ENCODE results near the gene SPTLC3. TPM values are rescaled to one million over a fixed set of nuclear protein-coding genes. Genes with fewer than 3 reads are reported as not detected.

Gene SPTLC3
- total and polyA plus RNA-seq, 2 experiments from 2014 or later, result 0.52 to 0.66 TPM

- peaks cover 3% of the 10 kb centered on the region for H3K27me3 Mint-ChIP-seq (ENCODE audit: insufficient read depth, low read depth, poor library complexity)
- no peaks in the 10 kb centered on the region for H3K36me3 Mint-ChIP-seq (ENCODE audit: low read depth)
- DNase-seq (ENCODE audit: low spot score), result no peak
These were observed 33.7 kb downstream of the SPTLC3 start for GRCh38 chr20:13042458-13042794.

More at GRCh38 chr20:13042458-13042794, 33.7 kb downstream of the SPTLC3 start:
- Histone ChIP-seq H3F3A (replicated peaks; ENCODE audit: low read depth) (no peaks in the 10 kb centered on the region), H4K20me1 (replicated peaks; ENCODE audit: insufficient read depth) (no peaks in the 10 kb centered on the region), H3K4me3 (no peak overlapping the region), H3K36me3 (ENCODE audit: insufficient read depth) (no peaks in the 10 kb centered on the region), H3K27ac (ENCODE audit: low read depth) (no peak overlapping the region), H2AFZ (no peak overlapping the region), H3K9me2 (ENCODE audit: insufficient read depth) (peaks cover 7% of the 10 kb centered on the region; the same call in 1 of the 2 replicates), H3K4me1 (ENCODE audit: insufficient read depth) (no peaks in the 10 kb centered on the region), H3K4me2 (no peak overlapping the region), H3K27me3 (ENCODE audit: insufficient read depth) (no peaks in the 10 kb centered on the region), H3K79me2 (replicated peaks; ENCODE audit: insufficient read depth) (no peaks in the 10 kb centered on the region)
- Mint-ChIP-seq H3K4me1 (peaks cover 4% of the 10 kb centered on the region; the same call in 2 of the 3 replicates), H3K4me3 (no peak overlapping the region), H3K27ac (no peak overlapping the region), H3K9me3 (no peaks in the 10 kb centered on the region)
- no peak for TF ChIP-seq POLR2AphosphoS5 (IDR thresholded peaks at IDR 0.05; ENCODE audit: low read depth)
- no peak for TF ChIP-seq ZNF331 (CRISPR knock-in tag; IDR thresholded peaks at IDR 0.05; ENCODE audit: low read depth)
- TF ChIP-seq CTCF (conservative IDR thresholded peaks at IDR 0.05; ENCODE audit: low read depth in 2 of 2), result no peak
- TF ChIP-seq, protein P1, sequence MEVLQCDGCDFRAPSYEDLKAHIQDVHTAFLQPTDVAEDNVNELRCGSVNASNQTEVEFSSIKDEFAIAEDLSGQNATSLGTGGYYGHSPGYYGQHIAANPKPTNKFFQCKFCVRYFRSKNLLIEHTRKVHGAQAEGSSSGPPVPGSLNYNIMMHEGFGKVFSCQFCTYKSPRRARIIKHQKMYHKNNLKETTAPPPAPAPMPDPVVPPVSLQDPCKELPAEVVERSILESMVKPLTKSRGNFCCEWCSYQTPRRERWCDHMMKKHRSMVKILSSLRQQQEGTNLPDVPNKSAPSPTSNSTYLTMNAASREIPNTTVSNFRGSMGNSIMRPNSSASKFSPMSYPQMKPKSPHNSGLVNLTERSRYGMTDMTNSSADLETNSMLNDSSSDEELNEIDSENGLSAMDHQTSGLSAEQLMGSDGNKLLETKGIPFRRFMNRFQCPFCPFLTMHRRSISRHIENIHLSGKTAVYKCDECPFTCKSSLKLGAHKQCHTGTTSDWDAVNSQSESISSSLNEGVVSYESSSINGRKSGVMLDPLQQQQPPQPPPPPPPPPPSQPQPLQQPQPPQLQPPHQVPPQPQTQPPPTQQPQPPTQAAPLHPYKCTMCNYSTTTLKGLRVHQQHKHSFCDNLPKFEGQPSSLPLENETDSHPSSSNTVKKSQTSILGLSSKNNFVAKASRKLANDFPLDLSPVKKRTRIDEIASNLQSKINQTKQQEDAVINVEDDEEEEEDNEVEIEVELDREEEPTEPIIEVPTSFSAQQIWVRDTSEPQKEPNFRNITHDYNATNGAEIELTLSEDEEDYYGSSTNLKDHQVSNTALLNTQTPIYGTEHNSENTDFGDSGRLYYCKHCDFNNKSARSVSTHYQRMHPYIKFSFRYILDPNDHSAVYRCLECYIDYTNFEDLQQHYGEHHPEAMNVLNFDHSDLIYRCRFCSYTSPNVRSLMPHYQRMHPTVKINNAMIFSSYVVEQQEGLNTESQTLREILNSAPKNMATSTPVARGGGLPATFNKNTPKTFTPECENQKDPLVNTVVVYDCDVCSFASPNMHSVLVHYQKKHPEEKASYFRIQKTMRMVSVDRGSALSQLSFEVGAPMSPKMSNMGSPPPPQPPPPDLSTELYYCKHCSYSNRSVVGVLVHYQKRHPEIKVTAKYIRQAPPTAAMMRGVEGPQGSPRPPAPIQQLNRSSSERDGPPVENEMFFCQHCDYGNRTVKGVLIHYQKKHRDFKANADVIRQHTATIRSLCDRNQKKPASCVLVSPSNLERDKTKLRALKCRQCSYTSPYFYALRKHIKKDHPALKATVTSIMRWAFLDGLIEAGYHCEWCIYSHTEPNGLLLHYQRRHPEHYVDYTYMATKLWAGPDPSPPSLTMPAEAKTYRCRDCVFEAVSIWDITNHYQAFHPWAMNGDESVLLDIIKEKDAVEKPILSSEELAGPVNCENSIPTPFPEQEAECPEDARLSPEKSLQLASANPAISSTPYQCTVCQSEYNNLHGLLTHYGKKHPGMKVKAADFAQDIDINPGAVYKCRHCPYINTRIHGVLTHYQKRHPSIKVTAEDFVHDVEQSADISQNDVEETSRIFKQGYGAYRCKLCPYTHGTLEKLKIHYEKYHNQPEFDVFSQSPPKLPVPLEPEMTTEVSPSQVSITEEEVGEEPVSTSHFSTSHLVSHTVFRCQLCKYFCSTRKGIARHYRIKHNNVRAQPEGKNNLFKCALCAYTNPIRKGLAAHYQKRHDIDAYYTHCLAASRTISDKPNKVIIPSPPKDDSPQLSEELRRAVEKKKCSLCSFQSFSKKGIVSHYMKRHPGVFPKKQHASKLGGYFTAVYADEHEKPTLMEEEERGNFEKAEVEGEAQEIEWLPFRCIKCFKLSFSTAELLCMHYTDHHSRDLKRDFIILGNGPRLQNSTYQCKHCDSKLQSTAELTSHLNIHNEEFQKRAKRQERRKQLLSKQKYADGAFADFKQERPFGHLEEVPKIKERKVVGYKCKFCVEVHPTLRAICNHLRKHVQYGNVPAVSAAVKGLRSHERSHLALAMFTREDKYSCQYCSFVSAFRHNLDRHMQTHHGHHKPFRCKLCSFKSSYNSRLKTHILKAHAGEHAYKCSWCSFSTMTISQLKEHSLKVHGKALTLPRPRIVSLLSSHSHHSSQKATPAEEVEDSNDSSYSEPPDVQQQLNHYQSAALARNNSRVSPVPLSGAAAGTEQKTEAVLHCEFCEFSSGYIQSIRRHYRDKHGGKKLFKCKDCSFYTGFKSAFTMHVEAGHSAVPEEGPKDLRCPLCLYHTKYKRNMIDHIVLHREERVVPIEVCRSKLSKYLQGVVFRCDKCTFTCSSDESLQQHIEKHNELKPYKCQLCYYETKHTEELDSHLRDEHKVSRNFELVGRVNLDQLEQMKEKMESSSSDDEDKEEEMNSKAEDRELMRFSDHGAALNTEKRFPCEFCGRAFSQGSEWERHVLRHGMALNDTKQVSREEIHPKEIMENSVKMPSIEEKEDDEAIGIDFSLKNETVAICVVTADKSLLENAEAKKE (CRISPR knock-in tag; IDR thresholded peaks at IDR 0.05), result no peak
- TF ChIP-seq EZH2 (IDR thresholded peaks at IDR 0.05; ENCODE audit: low read depth, unreplicated experiment), result no peak
- TF ChIP-seq STAT1 (IDR thresholded peaks at IDR 0.05; ENCODE audit: unreplicated experiment), result no peak
- no peak for TF ChIP-seq REST (IDR thresholded peaks at IDR 0.05; ENCODE audit: unreplicated experiment)
- TF ChIP-seq EZH2phosphoT487 (IDR thresholded peaks at IDR 0.05; ENCODE audit: unreplicated experiment), result no peak
- TF ChIP-seq ZNF114 (CRISPR knock-in tag; IDR thresholded peaks at IDR 0.05), result no peak
- TF ChIP-seq, protein P2, sequence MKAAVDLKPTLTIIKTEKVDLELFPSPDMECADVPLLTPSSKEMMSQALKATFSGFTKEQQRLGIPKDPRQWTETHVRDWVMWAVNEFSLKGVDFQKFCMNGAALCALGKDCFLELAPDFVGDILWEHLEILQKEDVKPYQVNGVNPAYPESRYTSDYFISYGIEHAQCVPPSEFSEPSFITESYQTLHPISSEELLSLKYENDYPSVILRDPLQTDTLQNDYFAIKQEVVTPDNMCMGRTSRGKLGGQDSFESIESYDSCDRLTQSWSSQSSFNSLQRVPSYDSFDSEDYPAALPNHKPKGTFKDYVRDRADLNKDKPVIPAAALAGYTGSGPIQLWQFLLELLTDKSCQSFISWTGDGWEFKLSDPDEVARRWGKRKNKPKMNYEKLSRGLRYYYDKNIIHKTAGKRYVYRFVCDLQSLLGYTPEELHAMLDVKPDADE (IDR thresholded peaks at IDR 0.05), result no peak
- no peak for TF ChIP-seq JUNB (IDR thresholded peaks at IDR 0.05; ENCODE audit: unreplicated experiment)
- no peak for TF ChIP-seq NANOG (IDR thresholded peaks at IDR 0.05; ENCODE audit: borderline replicate concordance)
- TF ChIP-seq CREB1 (CRISPR knock-in tag; IDR thresholded peaks at IDR 0.05; ENCODE audit: low read depth), result no peak
- ATAC-seq, result no peak
